ENCODE results near the gene CTNNB1. TPM values are rescaled to one million over a fixed set of nuclear protein-coding genes. Genes with fewer than 3 reads are reported as not detected.

Gene CTNNB1
- total RNA-seq, 4 donors from 2014 or later = 319 to 1,124 (median 518) TPM

DNA sequence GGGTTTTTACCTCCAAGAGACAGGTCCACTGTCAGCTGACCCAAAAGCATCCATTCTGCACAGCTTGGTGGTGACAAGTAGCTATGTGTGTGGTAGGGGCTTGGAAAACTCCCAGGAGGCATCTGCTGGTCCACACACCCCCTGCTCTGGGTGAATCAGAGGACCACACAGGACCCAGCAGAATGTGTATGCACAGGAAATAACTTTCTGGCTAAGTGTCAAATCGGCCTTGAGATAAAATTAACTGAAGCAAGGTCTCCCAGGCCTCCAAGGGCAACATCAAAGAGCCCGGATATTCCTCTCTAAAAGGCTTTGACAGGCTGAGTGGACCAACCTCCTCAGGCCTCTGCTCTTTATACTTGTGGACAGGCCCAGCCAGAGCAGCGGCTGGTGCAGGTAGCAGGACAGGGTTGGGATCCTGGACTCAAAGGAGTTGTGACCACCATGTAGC, 66.5 kb downstream of the CTNNB1 start:
- no peaks in the 10 kb centered on the region for H3K9me3 ChIP-seq
- intact Hi-C loops (cut with DNase I; ENCODE audit: low total_unique reads) = no loop called here
- H3K4me3 ChIP-seq = no peak overlapping the region

DNA sequence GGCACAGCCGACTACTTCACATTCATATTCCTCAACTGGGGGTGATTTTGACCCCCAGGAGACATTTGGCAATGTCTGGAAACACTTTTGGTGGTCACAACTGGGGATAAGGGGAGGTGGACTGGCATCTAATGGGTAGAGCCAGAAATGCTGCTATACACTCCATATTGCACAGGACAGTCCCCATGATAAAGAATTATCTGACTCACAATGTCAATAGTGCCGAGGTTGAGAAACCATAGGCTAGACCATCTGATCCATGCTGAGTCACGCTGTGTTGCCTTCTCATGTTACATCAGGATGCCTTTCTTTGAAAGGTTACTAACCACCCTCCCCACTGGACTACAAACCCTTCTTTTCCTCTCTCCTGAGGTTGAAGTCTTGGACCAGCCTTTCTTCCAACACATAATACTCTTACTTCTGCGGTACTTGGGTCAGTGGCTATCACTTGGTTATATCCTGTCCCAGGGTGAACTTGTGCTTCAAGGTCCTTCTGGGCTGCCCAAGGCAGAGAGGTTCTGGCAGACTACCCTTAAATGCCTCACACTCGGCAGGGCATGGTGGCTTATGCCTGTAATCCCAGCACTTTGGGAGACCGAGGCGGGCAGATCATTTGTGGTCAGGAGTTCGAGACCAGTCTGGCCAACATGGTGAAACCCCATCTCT, 68.8 kb downstream of the CTNNB1 start:
- no peaks in the 10 kb centered on the region for H3K4me1 ChIP-seq
- intact Hi-C loops (cut with DNase I; ENCODE audit: low total_unique reads) = no loop called here
- no peaks in the 10 kb centered on the region for H3K27me3 ChIP-seq
- H3K36me3 ChIP-seq = no peaks in the 10 kb centered on the region
- H3K27ac ChIP-seq = no peak overlapping the region
- DNase-seq = no peak
- TF ChIP-seq POLR2A (IDR thresholded peaks at IDR 0.05) = no peak
- TF ChIP-seq, protein P1, sequence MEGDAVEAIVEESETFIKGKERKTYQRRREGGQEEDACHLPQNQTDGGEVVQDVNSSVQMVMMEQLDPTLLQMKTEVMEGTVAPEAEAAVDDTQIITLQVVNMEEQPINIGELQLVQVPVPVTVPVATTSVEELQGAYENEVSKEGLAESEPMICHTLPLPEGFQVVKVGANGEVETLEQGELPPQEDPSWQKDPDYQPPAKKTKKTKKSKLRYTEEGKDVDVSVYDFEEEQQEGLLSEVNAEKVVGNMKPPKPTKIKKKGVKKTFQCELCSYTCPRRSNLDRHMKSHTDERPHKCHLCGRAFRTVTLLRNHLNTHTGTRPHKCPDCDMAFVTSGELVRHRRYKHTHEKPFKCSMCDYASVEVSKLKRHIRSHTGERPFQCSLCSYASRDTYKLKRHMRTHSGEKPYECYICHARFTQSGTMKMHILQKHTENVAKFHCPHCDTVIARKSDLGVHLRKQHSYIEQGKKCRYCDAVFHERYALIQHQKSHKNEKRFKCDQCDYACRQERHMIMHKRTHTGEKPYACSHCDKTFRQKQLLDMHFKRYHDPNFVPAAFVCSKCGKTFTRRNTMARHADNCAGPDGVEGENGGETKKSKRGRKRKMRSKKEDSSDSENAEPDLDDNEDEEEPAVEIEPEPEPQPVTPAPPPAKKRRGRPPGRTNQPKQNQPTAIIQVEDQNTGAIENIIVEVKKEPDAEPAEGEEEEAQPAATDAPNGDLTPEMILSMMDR (IDR thresholded peaks at IDR 0.05) = no peak
- H3K9me3 ChIP-seq = no peaks in the 10 kb centered on the region
- H3K4me3 ChIP-seq = no peak overlapping the region

More for the DNA sequence above, 66.5 kb downstream of the CTNNB1 start:
- Histone ChIP-seq H3K4me1 (no peaks in the 10 kb centered on the region), H3K27me3 (no peaks in the 10 kb centered on the region), H3K36me3 (no peaks in the 10 kb centered on the region), H3K27ac (no peak overlapping the region)
- no peak for DNase-seq
- TF ChIP-seq, protein P1 (IDR thresholded peaks at IDR 0.05) = no peak
- TF ChIP-seq POLR2A (IDR thresholded peaks at IDR 0.05) = no peak

DNA sequence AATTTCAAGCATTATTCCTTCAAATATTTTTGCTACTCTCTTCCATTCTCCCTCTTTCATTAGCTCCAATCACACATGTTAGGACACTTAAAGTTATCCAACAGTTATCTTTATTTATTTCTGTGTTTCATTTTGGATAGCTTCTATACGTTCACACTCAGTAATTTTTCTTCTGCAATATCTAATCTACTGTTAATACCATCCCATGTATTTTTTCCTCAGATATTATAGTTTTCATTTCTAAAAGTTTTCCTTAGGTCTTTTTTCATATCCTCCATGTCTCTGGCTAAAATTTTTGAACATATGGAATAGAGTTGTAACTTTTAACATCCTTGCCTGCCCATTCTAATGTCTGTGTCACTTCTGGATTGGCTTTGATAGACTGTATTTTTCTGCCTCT, 73.4 kb downstream of the CTNNB1 start:
- Histone ChIP-seq H3K36me3 (no peaks in the 10 kb centered on the region), H3K27me3 (no peaks in the 10 kb centered on the region), H3K4me3 (no peak overlapping the region), H3K9me3 (no peaks in the 10 kb centered on the region), H3K27ac (no peak overlapping the region), H3K4me1 (no peaks in the 10 kb centered on the region)
- intact Hi-C loops (cut with DNase I; ENCODE audit: low total_unique reads) = no loop called here
- DNase-seq = no peak
- TF ChIP-seq, protein P1 (IDR thresholded peaks at IDR 0.05) = no peak
- TF ChIP-seq POLR2A (IDR thresholded peaks at IDR 0.05) = no peak

DNA sequence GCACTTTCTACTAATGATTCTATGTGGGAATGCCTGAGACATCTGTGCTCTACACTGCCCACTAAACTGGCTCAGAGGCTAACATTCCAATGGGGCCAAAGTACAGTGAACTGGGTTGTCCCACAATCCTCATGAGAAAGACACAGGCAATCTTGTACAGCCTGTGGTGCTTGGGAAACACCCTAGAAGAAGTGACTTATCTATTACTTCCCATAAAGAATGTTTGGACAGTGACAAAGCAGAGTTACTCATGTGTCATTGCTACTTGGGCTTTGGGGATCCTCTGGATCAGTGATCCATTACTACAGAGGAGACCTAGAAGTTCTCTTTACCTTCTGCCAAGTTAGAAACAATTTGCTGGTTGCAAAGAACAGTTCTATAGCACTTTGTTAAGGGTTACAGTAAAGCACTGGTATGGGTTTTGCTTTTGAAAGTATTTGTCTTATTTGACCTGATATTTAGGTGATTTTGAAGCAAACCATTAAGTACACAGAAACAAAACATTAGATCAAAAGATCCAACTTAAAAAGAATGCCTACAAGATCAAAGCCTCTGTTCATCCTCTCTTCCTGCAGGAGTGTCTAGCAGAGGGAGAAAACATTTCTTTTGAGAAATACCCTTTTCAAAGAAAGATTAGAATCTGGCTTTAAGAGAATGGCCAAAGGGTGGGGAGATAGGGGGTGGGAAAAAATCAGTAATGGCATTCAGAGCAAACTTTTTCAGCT, 75.8 kb downstream of the CTNNB1 start:
- Histone ChIP-seq H3K27ac (no peak overlapping the region), H3K27me3 (no peaks in the 10 kb centered on the region), H3K9me3 (no peaks in the 10 kb centered on the region), H3K4me1 (no peaks in the 10 kb centered on the region), H3K4me3 (no peak overlapping the region), H3K36me3 (no peaks in the 10 kb centered on the region)
- no peak for TF ChIP-seq POLR2A (IDR thresholded peaks at IDR 0.05)
- TF ChIP-seq, protein P1 (IDR thresholded peaks at IDR 0.05) = no peak
- no peak for DNase-seq
- intact Hi-C loops (cut with DNase I; ENCODE audit: low total_unique reads) = no loop called here

DNA sequence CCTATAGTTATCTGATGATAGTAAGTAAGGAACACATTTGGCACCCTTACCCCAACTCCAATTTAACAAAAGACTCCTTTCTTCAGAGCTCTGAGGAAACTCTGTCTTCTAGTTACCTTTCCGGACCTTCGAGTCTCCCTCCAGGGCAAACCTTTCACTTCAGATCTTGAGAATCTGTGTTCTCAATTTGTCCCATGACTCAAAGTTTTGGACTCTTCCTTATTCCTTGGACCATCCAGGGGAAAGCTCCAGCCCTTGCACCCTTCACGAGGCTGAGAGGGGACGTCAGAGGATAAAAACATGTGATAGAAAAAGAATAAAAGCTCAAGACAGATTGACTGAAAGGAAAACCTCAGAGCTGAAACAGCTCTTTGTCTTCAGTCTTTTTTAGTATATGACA, 76.9 kb downstream of the CTNNB1 start:
- Histone ChIP-seq H3K27ac (no peak overlapping the region), H3K36me3 (no peaks in the 10 kb centered on the region), H3K4me3 (no peak overlapping the region), H3K9me3 (no peaks in the 10 kb centered on the region), H3K27me3 (no peaks in the 10 kb centered on the region), H3K4me1 (no peaks in the 10 kb centered on the region)
- DNase-seq = no peak
- intact Hi-C loops (cut with DNase I; ENCODE audit: low total_unique reads) = no loop called here
- no peak for TF ChIP-seq POLR2A (IDR thresholded peaks at IDR 0.05)
- TF ChIP-seq, protein P1 (IDR thresholded peaks at IDR 0.05) = no peak
